GM12878 (cell line): Measurements from ENCODE around the gene CD7. TPM values are rescaled to one million over a fixed set of nuclear protein-coding genes. Genes with fewer than 3 reads are reported as not detected.

Experiments
- ATAC-seq: fragments of 200-7000 bp; cut with Tn5 transposase; 3 replicates; pipeline ENCODE4 v1.9.1; 2020; ENCODE audit warnings: mild to moderate bottlenecking, moderate library complexity
- BruUV-seq: library from RNA; stranded (reverse); fragments of 400-500 nt; replicated peaks from 2 replicates; lab custom pipeline; 2021; lab: Mats Ljungman, UMichigan
- CTCF ChIA-PET: fragments of 300-600 bp; sonication (Branson Sonifier 250); formaldehyde crosslinking; extraction: SDS; loops from one replicate; lab custom pipeline; 2021; ENCODE audit warnings: inconsistent platforms; lab: Yijun Ruan, JAX
- POLR2A ChIA-PET: fragments of 350-600 bp; formaldehyde crosslinking; extraction: SDS; loops from one replicate; lab custom pipeline; 2021; ENCODE audit warnings: inconsistent platforms; lab: Charles Lee
- RAD21 ChIA-PET: fragments of 300-600 bp; sonication (Branson Sonifier 250); formaldehyde crosslinking; loops from one replicate; lab custom pipeline; 2023; ENCODE audit warnings: antibody characterized with exemption; ENCODE audit not compliant: unreplicated experiment; lab: Charles Lee
- SMC1A ChIA-PET: fragments of 300-600 bp; sonication (Branson Sonifier 250); formaldehyde crosslinking; loops from one replicate; lab custom pipeline; 2023; ENCODE audit not compliant: unreplicated experiment, uncharacterized antibody; lab: Charles Lee
- DNase-seq: peaks from one replicate; pipeline ENCODE4 v3.0.0-alpha.2; 2011; ENCODE audit warnings: low read depth, low spot score
- FAIRE-seq: peaks from 3 replicates; lab custom pipeline; 2011; peaks lifted over from hg19 to GRCh38; lab: Jason Lieb, UNC
- H2AFZ ChIP-seq: 2 replicates; pipeline ENCODE4 v1.6.0; 2011; ENCODE audit warnings: low read depth, low read length, control low read depth; ENCODE audit not compliant: control insufficient read depth
- H3K27ac ChIP-seq: 2 replicates; pipeline ENCODE4 v1.5.1; 2011; ENCODE audit warnings: control low read depth; ENCODE audit not compliant: control insufficient read depth, insufficient read depth
- H3K27me3 ChIP-seq, 2 experiments: replicated peaks in 1 of 2; 2 replicates each; pipeline versions ENCODE4 v1.6.0 to v1.6.1; 2011; ENCODE audit warnings: low read length in 1 of 2; ENCODE audit not compliant: control insufficient read depth in 2 of 2, insufficient read depth in 2 of 2
- H3K36me3 ChIP-seq, 2 experiments: 2 replicates each; pipeline ENCODE4 v1.5.1; 2011; ENCODE audit warnings: low read length in 1 of 2; ENCODE audit not compliant: control insufficient read depth in 2 of 2, insufficient read depth in 2 of 2
- H3K4me1 ChIP-seq: 2 replicates; pipeline ENCODE4 v1.6.1; 2011; ENCODE audit warnings: mild to moderate bottlenecking, low read length, moderate library complexity, mixed read lengths; ENCODE audit not compliant: control insufficient read depth, insufficient read depth
- H3K4me2 ChIP-seq: 2 replicates; pipeline ENCODE4 v1.6.0; 2011; ENCODE audit warnings: control low read depth; ENCODE audit not compliant: control insufficient read depth, insufficient read depth
- H3K4me3 ChIP-seq: fragments of 200-600 bp; sonication (generic); 2 replicates; pipeline ENCODE4 v1.5.1; 2016
- H3K79me2 ChIP-seq: 2 replicates; pipeline ENCODE4 v1.6.0; 2011; ENCODE audit warnings: low read length; ENCODE audit not compliant: control insufficient read depth, insufficient read depth
- H3K9ac ChIP-seq: 2 replicates; pipeline ENCODE4 v1.8.0; 2011; ENCODE audit warnings: low read length, control low read depth, mixed read lengths; ENCODE audit not compliant: control insufficient read depth, insufficient read depth
- H3K9me3 ChIP-seq: replicated peaks from 3 replicates; pipeline ENCODE4 v1.5.1; 2011; ENCODE audit warnings: mild to moderate bottlenecking, low read length; ENCODE audit not compliant: control insufficient read depth, insufficient read depth
- H4K20me1 ChIP-seq: 2 replicates; pipeline ENCODE4 v1.6.0; 2011; ENCODE audit not compliant: control insufficient read depth, insufficient read depth
- PAX5 ChIP-seq: IDR thresholded peaks from 2 replicates; pipeline ENCODE4 v1.6.1; 2011; ENCODE audit warnings: low read depth, low read length, borderline replicate concordance
- POLR2A ChIP-seq: IDR thresholded peaks from 2 replicates; pipeline ENCODE4 v1.6.1; 2011; ENCODE audit warnings: low read depth, mild to moderate bottlenecking, low read length
- POLR2AphosphoS5 ChIP-seq: IDR thresholded peaks from 2 replicates; pipeline ENCODE4 v1.6.1; 2011; ENCODE audit warnings: mild to moderate bottlenecking, low read length, inconsistent platforms
- ZNF207 ChIP-seq: fragments of 450-650 bp; IDR thresholded peaks from 2 replicates; pipeline ENCODE4 v1.6.1; 2014; ENCODE audit warnings: antibody characterized with exemption, mild to moderate bottlenecking, borderline replicate concordance
- ZNF217 ChIP-seq: fragments of 450-650 bp; IDR thresholded peaks from 2 replicates; pipeline ENCODE4 v1.6.1; 2017; ENCODE audit warnings: antibody characterized with exemption, mild to moderate bottlenecking
- WGBS: methylation state at CpG from one replicate; pipeline ENCODE4 v1.1.6; 2016; ENCODE audit warnings: low lambda C conversion rate; ENCODE audit not compliant: insufficient replicate concordance, insufficient coverage; ENCODE audit errors: missing lambda C conversion rate; 5-methylcytosine and 5-hydroxymethylcytosine counted together
- in situ Hi-C: fragments of 300-500 bp; cut with MboI; formaldehyde crosslinking; loops from 9 replicates; pipeline ENCODE4 v1.14.3; 2018; ENCODE audit warnings: mixed read lengths
- intact Hi-C: fragments of 100-400 bp; cut with micrococcal nuclease; formaldehyde crosslinking; loops from one replicate; pipeline ENCODE4 v1.14.2; 2022; ENCODE audit not compliant: unreplicated experiment
- polyA plus RNA-seq, 11 experiments: library from polyadenylated mRNA; depleted of rRNA in 4 of 11; unstranded in 6 of 11; stranded (reverse) in 5 of 11; fragments of >200 nt; fragmentation: Nextera tagmentation in 4 of 11; fragmentation: Illumina TruSeq in 1 of 11; extraction: Ambion mirVana in 4 of 11; extraction: Trizol in 1 of 11; gene quantifications; 1 replicate in 1 of 11; 2 replicates in 10 of 11; pipeline versions ENCODE4 v1.2.1 to v1.2.3, GENCODE V29; 2011 to 2016; ENCODE audit warnings: inconsistent platforms in 2 of 11, missing spikeins in 2 of 11, low read depth in 1 of 11
- total RNA-seq, 4 experiments: library from RNA; depleted of rRNA in 3 of 4; stranded (reverse); fragments of >200 nt in 3 of 4; fragmentation: Illumina TruSeq in 1 of 4; extraction: Trizol in 1 of 4; gene quantifications; 2 replicates each; pipeline versions ENCODE4 v1.2.1 to v1.2.3, GENCODE V29; 2013 to 2021

The CD7 gene
- total and polyA plus RNA-seq, 10 of the 15 experiments (the other 5 are each of a cell fraction or from before 2014, with no cell fraction given), result 0.33 TPM; not detected in 9

DNA sequence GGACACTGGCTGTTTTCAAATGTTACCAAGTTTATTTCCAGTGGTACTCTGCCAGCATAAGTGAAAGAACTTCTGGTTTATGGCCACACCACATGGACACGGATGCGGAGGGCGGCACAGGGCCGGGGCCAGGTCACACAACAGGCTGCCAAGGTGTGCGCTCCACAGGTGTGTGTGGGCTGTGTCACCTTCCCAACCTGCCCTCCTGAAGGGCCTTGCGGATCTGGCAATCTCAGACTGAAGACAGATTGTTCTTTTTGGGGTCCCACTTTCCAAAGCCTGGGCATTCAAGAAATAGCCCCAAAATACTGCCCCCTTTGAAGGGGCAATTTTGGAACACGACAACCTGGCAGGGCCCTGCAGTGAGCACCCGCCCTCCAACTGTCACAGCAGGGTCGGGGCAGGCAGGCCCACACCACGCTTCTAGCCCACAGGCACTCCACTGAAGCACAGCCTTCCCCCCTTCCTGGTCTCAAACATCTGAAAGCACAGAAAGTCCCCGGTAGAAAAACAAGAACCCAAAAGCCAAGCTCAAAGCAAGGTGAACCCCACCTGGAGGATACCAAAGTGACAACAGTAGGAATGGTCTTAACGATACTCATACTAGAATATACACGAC, 47.4 kb downstream of the CD7 start:
- ChIA-PET POLR2A (interaction anchor here (1.3 kb wide), 1 partner anchor 13 kb away, joined by 4 read pairs; no protein-coding TSS in a partner anchor), RAD21 (interaction anchor here (1.4 kb wide), 1 partner anchor 28 kb away, joined by 4 read pairs; no protein-coding TSS in a partner anchor), SMC1A (no interaction called here), CTCF (interaction anchor here (1.0 kb wide), 1 partner anchor 28 kb away, joined by 3 read pairs; no protein-coding TSS in a partner anchor)
- H3K4me3 ChIP-seq, result peak overlapping the region; percentile 27; the same call in 1 of the 2 replicates
- TF ChIP-seq ZNF217 (no peak), ZNF207 (no peak), POLR2A (0 out of 2 replicates have a peak, but pooled peaks have one; percentile 4)
- peak overlapping the region; percentile 91 for H3K4me2 ChIP-seq
- H3K27me3 ChIP-seq, result no peaks in the 10 kb centered on the region
- H3K4me1 ChIP-seq, result peaks cover 12% of the 10 kb centered on the region
- H3K79me2 ChIP-seq, result peaks cover 72% of the 10 kb centered on the region
- DNase-seq, result no peak
- FAIRE-seq, result no peak
- BruUV-seq, result no TSS peak
- intact Hi-C loops, result no loop called here
- 79% methylated on average over 13 of the region's 13 CpGs for WGBS
- no peaks in the 10 kb centered on the region for H3K9me3 ChIP-seq
- ATAC-seq, result no peak
- H3K27ac ChIP-seq, result no peak overlapping the region
- no peak overlapping the region for H2AFZ ChIP-seq
- in situ Hi-C loops, result no loop called here
- peaks cover 26 to 32% of the 10 kb centered on the region in 2 experiments for H3K36me3 ChIP-seq
- H4K20me1 ChIP-seq, result peaks cover 31% of the 10 kb centered on the region
- H3K9ac ChIP-seq, result no peak overlapping the region; the same call in 1 of the 2 replicates

DNA sequence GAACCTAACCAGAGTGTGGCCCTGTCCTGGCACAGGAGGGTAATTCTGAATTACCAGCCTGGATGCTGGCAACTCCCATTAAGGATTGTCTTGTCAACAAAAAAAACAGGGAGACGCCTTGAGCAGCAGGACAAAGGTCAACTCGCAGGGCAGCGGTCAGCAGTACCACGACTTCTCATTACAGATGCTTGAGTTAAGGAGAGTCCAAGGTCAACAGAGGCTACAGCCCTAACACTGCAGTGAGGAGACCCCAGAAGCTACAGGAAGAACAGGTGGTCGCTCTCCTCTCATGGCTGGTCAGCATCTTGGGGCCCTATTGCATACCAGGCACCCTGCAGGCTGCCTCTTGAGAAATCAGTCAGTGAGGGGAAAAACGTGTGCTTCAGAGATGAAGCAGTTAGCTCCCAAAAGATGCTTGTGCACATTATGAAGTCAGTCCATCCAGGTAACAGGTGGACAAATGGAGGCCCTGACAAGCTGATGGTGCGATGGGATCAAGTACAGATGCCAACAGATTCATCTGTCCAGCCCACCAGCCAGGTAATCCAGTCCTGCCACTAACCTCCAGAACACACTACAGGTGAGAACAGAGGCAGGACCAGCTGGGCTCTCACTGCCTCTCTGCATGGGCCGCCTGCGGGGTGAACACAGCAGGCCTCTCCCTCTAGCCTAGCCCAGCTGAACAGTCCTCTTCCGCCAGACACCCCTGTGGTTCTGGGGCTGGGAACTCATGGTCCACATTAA, 48.1 kb downstream of the CD7 start:
- RAD21 ChIA-PET, result interaction anchor here (1.1 kb wide), 1 partner anchor 28 kb away, joined by 4 read pairs; no protein-coding TSS in a partner anchor
- ATAC-seq (no peak), DNase-seq (no peak), FAIRE-seq (no peak)
- no peak overlapping the region; the same call in 1 of the 2 replicates for H3K9ac ChIP-seq
- in situ Hi-C loops, result no loop called here
- POLR2A ChIA-PET, result interaction anchor here (1.3 kb wide), 1 partner anchor 14 kb away, joined by 4 read pairs; no protein-coding TSS in a partner anchor
- 82% methylated on average over 10 of the region's 10 CpGs for WGBS
- no peaks in the 10 kb centered on the region for H3K27me3 ChIP-seq
- peaks cover 12% of the 10 kb centered on the region for H3K4me1 ChIP-seq
- BruUV-seq, result no TSS peak
- intact Hi-C loops, result no loop called here
- H3K4me2 ChIP-seq, result peak overlapping the region; percentile 91
- peaks cover 72% of the 10 kb centered on the region for H3K79me2 ChIP-seq
- TF ChIP-seq POLR2A, result peak; percentile 17; the same call in 1 of the 2 replicates
- no peak for TF ChIP-seq PAX5
- TF ChIP-seq POLR2AphosphoS5, result peak; percentile 51
- H4K20me1 ChIP-seq, result peaks cover 31% of the 10 kb centered on the region
- H2AFZ ChIP-seq, result no peak overlapping the region
- H3K4me3 ChIP-seq, result no peak overlapping the region
- no peaks in the 10 kb centered on the region for H3K9me3 ChIP-seq
- peaks cover 27 to 34% of the 10 kb centered on the region in 2 experiments for H3K36me3 ChIP-seq
- no peak overlapping the region for H3K27ac ChIP-seq
- SMC1A ChIA-PET, result no interaction called here
- CTCF ChIA-PET, result interaction anchor here (1.0 kb wide), 1 partner anchor 29 kb away, joined by 3 read pairs; no protein-coding TSS in a partner anchor
